HepG2 (cell line): Measurements from ENCODE around the gene STAP2. TPM values are rescaled to one million over a fixed set of nuclear protein-coding genes. Genes with fewer than 3 reads are reported as not detected.

Experiments
- DNMT1 ChIP-seq: sonication (generic); formaldehyde crosslinking; IDR thresholded peaks from 2 replicates; pipeline ENCODE4 v1.5.1; 2020; ENCODE audit warnings: mild to moderate bottlenecking, missing genetic modification reagents
- EEA1 ChIP-seq: sonication (generic); formaldehyde crosslinking; IDR thresholded peaks from 2 replicates; pipeline ENCODE4 v1.5.1; 2020; ENCODE audit warnings: mild to moderate bottlenecking, missing genetic modification reagents, borderline replicate concordance
- GPN1 ChIP-seq: sonication (generic); formaldehyde crosslinking; IDR thresholded peaks from 2 replicates; pipeline ENCODE4 v1.5.1; 2020; ENCODE audit warnings: missing genetic modification reagents, borderline replicate concordance
- HNF4G ChIP-seq, 2 experiments: sonication (generic) in 1 of 2; formaldehyde crosslinking in 1 of 2; IDR thresholded peaks; 2 replicates each; pipeline versions ENCODE4 v1.4.0 to v1.6.1; 2011 to 2020; ENCODE audit warnings: borderline replicate concordance in 2 of 2, low read depth in 2 of 2, mild to moderate bottlenecking in 2 of 2, low read length in 1 of 2, missing genetic modification reagents in 1 of 2, moderate library complexity in 1 of 2
- HOXA9 ChIP-seq: sonication (generic); formaldehyde crosslinking; IDR thresholded peaks from 2 replicates; pipeline ENCODE4 v1.8.1; 2022; ENCODE audit warnings: missing genetic modification reagents, mild to moderate bottlenecking, moderate library complexity, borderline replicate concordance
- IKZF1 ChIP-seq: fragments of 450-650 bp; IDR thresholded peaks from 2 replicates; pipeline ENCODE4 v1.7.1; 2016
- KMT2A ChIP-seq: sonication (generic); formaldehyde crosslinking; IDR thresholded peaks from 2 replicates; pipeline ENCODE4 v1.4.0; 2020; ENCODE audit warnings: missing genetic modification reagents
- MXI1 ChIP-seq: IDR thresholded peaks from 3 replicates; pipeline ENCODE4 v1.6.1; 2012; ENCODE audit warnings: low read depth, low read length, inconsistent platforms, borderline replicate concordance
- RARA ChIP-seq: IDR thresholded peaks from 2 replicates; pipeline ENCODE4 v1.6.1; 2016; ENCODE audit warnings: missing genetic modification reagents, missing compliant biosample characterization
- ZBTB42 ChIP-seq: sonication (generic); formaldehyde crosslinking; IDR thresholded peaks from 2 replicates; pipeline ENCODE4 v1.5.0; 2020; ENCODE audit warnings: mild to moderate bottlenecking, missing genetic modification reagents
- ZBTB49 ChIP-seq: sonication (generic); formaldehyde crosslinking; IDR thresholded peaks from 2 replicates; pipeline ENCODE4 v1.4.0; 2020; ENCODE audit warnings: missing genetic modification reagents, borderline replicate concordance
- ZFP90 ChIP-seq: sonication (generic); formaldehyde crosslinking; IDR thresholded peaks from 2 replicates; pipeline ENCODE4 v1.8.0; 2022; ENCODE audit warnings: missing genetic modification reagents, mild to moderate bottlenecking, inconsistent platforms, borderline replicate concordance
- ZKSCAN1 ChIP-seq: fragments of 150-350 bp; IDR thresholded peaks from 2 replicates; pipeline ENCODE4 v1.6.1; 2014; ENCODE audit warnings: low read length
- ZMAT3 ChIP-seq: sonication (generic); formaldehyde crosslinking; conservative IDR thresholded peaks from 2 replicates; pipeline ENCODE4 v1.7.0; 2021; ENCODE audit warnings: missing genetic modification reagents
- ZNF224 ChIP-seq: sonication (generic); formaldehyde crosslinking; IDR thresholded peaks from 2 replicates; pipeline ENCODE4 v1.5.0; 2020; ENCODE audit warnings: mild to moderate bottlenecking, missing genetic modification reagents
- ZNF879 ChIP-seq: sonication (generic); formaldehyde crosslinking; IDR thresholded peaks from 2 replicates; pipeline ENCODE4 v1.8.1; 2023; ENCODE audit warnings: missing genetic modification reagents
- polyA plus RNA-seq, 8 experiments: library from polyadenylated mRNA; depleted of rRNA in 3 of 8; stranded (reverse) in 7 of 8; unstranded in 1 of 8; fragments of >200 nt; fragmentation: Illumina TruSeq in 4 of 8; extraction: Trizol in 4 of 8; gene quantifications; 2 replicates each; pipeline versions ENCODE4 v1.2.1 to v1.2.3, GENCODE V29; 2011 to 2016; ENCODE audit warnings: low read depth in 4 of 8, missing spikeins in 1 of 8, mixed read lengths in 1 of 8; ENCODE audit not compliant: insufficient read depth in 1 of 8
- total RNA-seq, 5 experiments: library from RNA; depleted of rRNA; stranded (reverse); fragments of >200 nt; fragmentation: Illumina TruSeq; extraction: Trizol; gene quantifications; 2 replicates each; pipeline ENCODE4 v1.2.3, GENCODE V29; 2016; ENCODE audit warnings: low read depth in 1 of 5
- TF ChIP-seq, protein P1 (sequence below): sonication (generic); formaldehyde crosslinking; IDR thresholded peaks from 2 replicates; pipeline ENCODE4 v1.4.0; 2020; ENCODE audit warnings: mild to moderate bottlenecking, missing genetic modification reagents
- TF ChIP-seq, protein P2 (sequence below): sonication (generic); formaldehyde crosslinking; IDR thresholded peaks from 2 replicates; pipeline ENCODE4 v1.8.0; 2022; ENCODE audit warnings: mild to moderate bottlenecking, missing genetic modification reagents, borderline replicate concordance

Gene STAP2
- total and polyA plus RNA-seq, 2 of the 13 experiments (the other 11 are each of a cell fraction or from before 2014, with no cell fraction given): 39.0 to 43.7 TPM

GRCh38 chr19:4343370-4344307, 5.0 kb upstream of the STAP2 start, which contains the start of gene MPND (continued):
- TF ChIP-seq, protein P1, sequence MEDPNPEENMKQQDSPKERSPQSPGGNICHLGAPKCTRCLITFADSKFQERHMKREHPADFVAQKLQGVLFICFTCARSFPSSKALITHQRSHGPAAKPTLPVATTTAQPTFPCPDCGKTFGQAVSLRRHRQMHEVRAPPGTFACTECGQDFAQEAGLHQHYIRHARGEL (CRISPR knock-in tag): no peak
- TF ChIP-seq ZMAT3 (CRISPR knock-in tag) (no peak), ZNF879 (CRISPR knock-in tag) (no peak), RARA (CRISPR knock-in tag) (0 out of 2 replicates have a peak, but pooled peaks have one; percentile 21), DNMT1 (CRISPR knock-in tag) (no peak), KMT2A (CRISPR knock-in tag) (no peak), ZBTB42 (CRISPR knock-in tag) (no peak), HOXA9 (CRISPR knock-in tag) (no peak), ZKSCAN1 (no peak), MXI1 (peak; percentile 60; the same call in 2 of the 3 replicates), ZFP90 (CRISPR knock-in tag) (no peak), EEA1 (no peak), ZBTB49 (CRISPR knock-in tag) (no peak), GPN1 (CRISPR knock-in tag) (no peak), HNF4G (IDR thresholded peaks at IDR 0.05; ENCODE audit: borderline replicate concordance, low read depth, low read length) (no peak), HNF4G (CRISPR knock-in tag; IDR thresholded peaks at IDR 0.05; ENCODE audit: borderline replicate concordance, low read depth) (no peak), ZNF224 (CRISPR knock-in tag) (no peak), IKZF1 (no peak)
- TF ChIP-seq, protein P2, sequence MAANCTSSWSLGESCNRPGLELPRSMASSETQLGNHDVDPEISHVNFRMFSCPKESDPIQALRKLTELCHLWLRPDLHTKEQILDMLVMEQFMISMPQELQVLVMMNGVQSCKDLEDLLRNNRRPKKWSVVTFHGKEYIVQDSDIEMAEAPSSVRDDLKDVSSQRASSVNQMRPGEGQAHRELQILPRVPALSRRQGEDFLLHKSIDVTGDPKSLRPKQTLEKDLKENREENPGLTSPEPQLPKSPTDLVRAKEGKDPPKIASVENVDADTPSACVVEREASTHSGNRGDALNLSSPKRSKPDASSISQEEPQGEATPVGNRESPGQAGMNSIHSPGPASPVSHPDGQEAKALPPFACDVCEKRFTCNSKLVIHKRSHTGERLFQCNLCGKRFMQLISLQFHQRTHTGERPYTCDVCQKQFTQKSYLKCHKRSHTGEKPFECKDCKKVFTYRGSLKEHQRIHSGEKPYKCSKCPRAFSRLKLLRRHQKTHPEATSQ: no peak
